Spleen (tissue), 11 donors: ENCODE results near the gene IPO4. TPM values are rescaled to one million over a fixed set of nuclear protein-coding genes. Genes with fewer than 3 reads are reported as not detected.

Experiments used
- DNase-seq: peaks from one replicate; pipeline ENCODE4 v3.0.0-alpha.2; 2020
- H3K27ac ChIP-seq, 8 donors: fragments of 200-600 bp; sonication (generic) in 7 of 8; 1 replicate in 4 of 8; 2 replicates in 4 of 8; pipeline versions ENCODE4 v1.5.0 to v1.8.0; 2016 to 2021; ENCODE audit warnings: inconsistent platforms in 4 of 8, mild to moderate bottlenecking in 4 of 8, moderate library complexity in 1 of 8
- H3K27me3 ChIP-seq, 7 donors: fragments of 200-600 bp; sonication (generic) in 6 of 7; replicated peaks in 1 of 7; 1 replicate in 4 of 7; 2 replicates in 3 of 7; pipeline versions ENCODE4 v1.5.0 to v1.8.0; 2016 to 2021; ENCODE audit warnings: inconsistent platforms in 3 of 7, mild to moderate bottlenecking in 1 of 7
- H3K36me3 ChIP-seq, 6 donors: fragments of 200-600 bp; sonication (generic) in 5 of 6; 1 replicate in 4 of 6; 2 replicates in 2 of 6; pipeline versions ENCODE4 v1.5.0 to v1.8.0; 2016 to 2021; ENCODE audit warnings: inconsistent platforms in 2 of 6
- H3K4me1 ChIP-seq, 6 donors: fragments of 200-600 bp; sonication (generic) in 5 of 6; 1 replicate in 3 of 6; 2 replicates in 3 of 6; pipeline versions ENCODE4 v1.5.0 to v1.8.0; 2016 to 2021; ENCODE audit warnings: inconsistent platforms in 3 of 6
- H3K4me3 ChIP-seq, 8 donors: fragments of 200-600 bp; sonication (generic) in 7 of 8; 1 replicate in 4 of 8; 2 replicates in 4 of 8; pipeline versions ENCODE4 v1.5.0 to v1.8.0; 2016 to 2021; ENCODE audit warnings: inconsistent platforms in 4 of 8, mild to moderate bottlenecking in 4 of 8, moderate library complexity in 2 of 8
- H3K9me3 ChIP-seq, 8 donors: fragments of 200-600 bp; sonication (generic) in 7 of 8; 1 replicate in 4 of 8; 2 replicates in 4 of 8; pipeline versions ENCODE4 v1.5.0 to v1.8.0; 2016 to 2021; ENCODE audit warnings: inconsistent platforms in 4 of 8
- POLR2A ChIP-seq, 3 donors: fragments of 450-650 bp; IDR thresholded peaks; one replicate each; pipeline ENCODE4 v1.5.1; 2017; ENCODE audit warnings: antibody characterized with exemption in 3 of 3, mild to moderate bottlenecking in 1 of 3
- POLR2AphosphoS5 ChIP-seq, 3 donors: sonication (generic); formaldehyde crosslinking; IDR thresholded peaks; one replicate each; pipeline ENCODE4 v1.5.1; 2017; ENCODE audit warnings: antibody characterized with exemption in 3 of 3
- WGBS, 5 donors: extraction: QIAGEN DNeasy Blood & Tissue Kit in 3 of 5; methylation state at CpG; one replicate each; pipeline versions ENCODE4 v1.1.5 to v1.1.7; 2013 to 2018; 5-methylcytosine and 5-hydroxymethylcytosine counted together
- intact Hi-C: fragments of 100-400 bp; cut with DNase I; formaldehyde crosslinking; loops from one replicate; pipeline ENCODE4 v1.15.0; 2023; ENCODE audit warnings: low total_unique reads
- polyA plus RNA-seq, 3 donors: library from polyadenylated mRNA; stranded (reverse); fragments of 200-250 nt; gene quantifications; one replicate each; pipeline ENCODE4 v1.2.1, GENCODE V29; 2013
- total RNA-seq, 7 donors: library from RNA; depleted of rRNA in 3 of 7; stranded (reverse); fragments of >200 nt in 3 of 7; fragmentation: NEBNext Ultra II Directional in 4 of 7; extraction: Animal tissue kit (Norgen Biotek cat#: 25700) in 4 of 7; gene quantifications; one replicate each; pipeline versions ENCODE4 v1.1.0 to v1.2.1, GENCODE V29; 2016 to 2021
- TF ChIP-seq, protein P1 (sequence below), 11 experiments: fragments of 200-600 bp in 7 of 11; fragments of 450-650 bp in 4 of 11; sonication (generic) in 4 of 11; IDR thresholded peaks in 8 of 11; conservative IDR thresholded peaks in 3 of 11; 1 replicate in 7 of 11; 2 replicates in 4 of 11; pipeline versions ENCODE4 v1.4.0 to v1.8.0; 2016 to 2021; ENCODE audit warnings: antibody characterized with exemption in 11 of 11, inconsistent platforms in 4 of 11, mild to moderate bottlenecking in 1 of 11
- donor health status: healthy with polysubstance abuse.
- donor health status: DM: no; HTN: no; CAD: no; lungs with moderate emphysema.
- donor health status: DM: no; HTN: no; CAD: no.
- donor health status: Bipolar disorder and iron deficiency.
- donor health status: healthy.
- donor health status: DM: no; HTN: no; CAD: no.
- donor health status: DM: yes; HTN: yes; CAD: no.

Gene IPO4
- total and polyA plus RNA-seq, 10 donors, result 10.0 to 49.7 (median 21.5) TPM

DNA sequence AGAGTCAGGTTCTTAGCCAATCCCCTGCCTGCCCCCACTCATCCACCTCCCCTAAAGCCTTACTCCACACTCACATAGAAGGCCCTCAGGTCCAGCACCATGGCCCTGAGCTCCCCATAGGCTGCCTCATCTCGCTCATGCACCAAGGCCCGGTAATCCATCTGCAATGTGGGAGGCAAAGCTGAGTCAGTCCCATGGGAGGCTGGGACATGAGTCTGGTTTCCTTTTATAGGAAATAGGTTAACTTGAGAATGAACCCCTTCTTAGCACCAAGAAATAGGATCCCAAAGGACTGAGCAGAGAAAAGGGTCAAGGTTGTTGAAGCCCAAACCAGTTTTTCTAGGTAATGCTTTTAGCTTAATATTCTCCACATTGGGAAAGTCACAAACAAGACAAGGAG is 45.1 kb downstream of the IPO4 start:
- H3K4me1 ChIP-seq, result peaks cover 45 to 83% (median 65%) of the 10 kb centered on the region in 6 donors
- peak overlapping the region in 3 of 8 donors; percentile 6 to 99 (median 94) for H3K27ac ChIP-seq
- H3K9me3 ChIP-seq, result no peaks in the 10 kb centered on the region
- 74 to 93% (median 84%) methylated on average over 2 of the region's 2 CpGs for WGBS, 5 donors
- DNase-seq, result peak; percentile 36
- no peak overlapping the region for H3K4me3 ChIP-seq
- no peaks in the 10 kb centered on the region for H3K27me3 ChIP-seq
- no peak for TF ChIP-seq POLR2A (IDR thresholded peaks at IDR 0.05)
- intact Hi-C loops, result no loop called here
- H3K36me3 ChIP-seq, result peaks cover under 1 to 54% (median 28%) of the 10 kb centered on the region in 6 donors

DNA sequence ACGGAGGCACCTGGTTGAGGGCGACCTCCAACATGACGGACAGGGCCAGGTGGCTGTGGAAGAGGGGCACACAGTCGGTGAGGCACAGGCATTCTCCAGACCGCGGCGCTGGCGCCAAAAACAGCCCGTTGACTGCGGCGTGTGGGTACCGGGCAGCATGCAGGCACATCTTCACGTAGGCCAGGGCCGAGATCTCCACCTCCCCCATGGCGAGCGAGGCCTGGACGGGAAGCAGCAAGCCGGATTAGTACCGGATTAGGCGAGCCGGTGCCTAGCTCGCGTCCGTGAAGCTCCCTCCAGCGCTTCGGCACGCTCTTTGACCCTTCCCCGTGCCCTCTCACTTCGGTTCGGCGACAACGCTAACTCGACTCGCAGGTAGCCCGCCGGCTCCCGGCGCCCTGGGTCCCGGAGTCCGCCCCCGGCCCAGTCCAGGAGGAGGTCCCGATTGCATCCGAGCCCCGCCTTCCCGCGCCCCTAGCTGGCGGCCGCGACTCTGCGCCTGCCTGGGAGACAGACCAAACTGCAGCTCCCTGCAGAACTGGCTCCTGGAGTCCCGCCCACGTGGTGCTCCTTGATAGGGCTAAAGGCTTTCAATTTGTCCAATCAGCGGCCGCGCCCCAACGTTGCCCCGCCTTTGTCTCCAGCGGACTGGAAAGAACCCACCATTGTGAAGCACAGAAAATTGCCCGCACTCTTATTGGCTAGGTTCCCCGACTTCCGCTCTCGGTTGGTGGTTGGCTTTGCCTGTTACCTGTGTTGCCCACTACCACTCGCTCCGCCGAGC is 47.3 kb downstream of the IPO4 start, which contains the start of gene EMC9:
Gene EMC9, minus strand, starts transcription at position 495 of the 784 bp plus-strand sequence. Its CDS starts 287 bp downstream, at position 208.
- no peaks in the 10 kb centered on the region for H3K27me3 ChIP-seq
- TF ChIP-seq POLR2A (IDR thresholded peaks at IDR 0.05), result peak in 2 of 3 donors; percentile 33 to 74
- TF ChIP-seq, protein P1, sequence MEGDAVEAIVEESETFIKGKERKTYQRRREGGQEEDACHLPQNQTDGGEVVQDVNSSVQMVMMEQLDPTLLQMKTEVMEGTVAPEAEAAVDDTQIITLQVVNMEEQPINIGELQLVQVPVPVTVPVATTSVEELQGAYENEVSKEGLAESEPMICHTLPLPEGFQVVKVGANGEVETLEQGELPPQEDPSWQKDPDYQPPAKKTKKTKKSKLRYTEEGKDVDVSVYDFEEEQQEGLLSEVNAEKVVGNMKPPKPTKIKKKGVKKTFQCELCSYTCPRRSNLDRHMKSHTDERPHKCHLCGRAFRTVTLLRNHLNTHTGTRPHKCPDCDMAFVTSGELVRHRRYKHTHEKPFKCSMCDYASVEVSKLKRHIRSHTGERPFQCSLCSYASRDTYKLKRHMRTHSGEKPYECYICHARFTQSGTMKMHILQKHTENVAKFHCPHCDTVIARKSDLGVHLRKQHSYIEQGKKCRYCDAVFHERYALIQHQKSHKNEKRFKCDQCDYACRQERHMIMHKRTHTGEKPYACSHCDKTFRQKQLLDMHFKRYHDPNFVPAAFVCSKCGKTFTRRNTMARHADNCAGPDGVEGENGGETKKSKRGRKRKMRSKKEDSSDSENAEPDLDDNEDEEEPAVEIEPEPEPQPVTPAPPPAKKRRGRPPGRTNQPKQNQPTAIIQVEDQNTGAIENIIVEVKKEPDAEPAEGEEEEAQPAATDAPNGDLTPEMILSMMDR (IDR thresholded peaks at IDR 0.05 in 8 of 11, conservative IDR thresholded peaks at IDR 0.05 in 3 of 11), result peak; percentile 76 to 94 (median 90)
- peak; percentile 94 to 96 (median 95) for TF ChIP-seq POLR2AphosphoS5 (IDR thresholded peaks at IDR 0.05)
- peaks cover 54 to 95% (median 78%) of the 10 kb centered on the region in 6 donors for H3K4me1 ChIP-seq
- H3K36me3 ChIP-seq, result peaks cover 3 to 67% (median 41%) of the 10 kb centered on the region in 6 donors
- 0 to 1% (median 0%) methylated on average over 19 to 65 of the region's 65 CpGs for WGBS, 5 donors
- DNase-seq, result peak; percentile 99
- H3K27ac ChIP-seq, result peak within 1 kb of the TSS; percentile 88 to 97 (median 94)
- no peaks in the 10 kb centered on the region for H3K9me3 ChIP-seq
- peak within 1 kb of the TSS; percentile 63 to 98 (median 86) for H3K4me3 ChIP-seq
- intact Hi-C loops, result no loop called here

DNA sequence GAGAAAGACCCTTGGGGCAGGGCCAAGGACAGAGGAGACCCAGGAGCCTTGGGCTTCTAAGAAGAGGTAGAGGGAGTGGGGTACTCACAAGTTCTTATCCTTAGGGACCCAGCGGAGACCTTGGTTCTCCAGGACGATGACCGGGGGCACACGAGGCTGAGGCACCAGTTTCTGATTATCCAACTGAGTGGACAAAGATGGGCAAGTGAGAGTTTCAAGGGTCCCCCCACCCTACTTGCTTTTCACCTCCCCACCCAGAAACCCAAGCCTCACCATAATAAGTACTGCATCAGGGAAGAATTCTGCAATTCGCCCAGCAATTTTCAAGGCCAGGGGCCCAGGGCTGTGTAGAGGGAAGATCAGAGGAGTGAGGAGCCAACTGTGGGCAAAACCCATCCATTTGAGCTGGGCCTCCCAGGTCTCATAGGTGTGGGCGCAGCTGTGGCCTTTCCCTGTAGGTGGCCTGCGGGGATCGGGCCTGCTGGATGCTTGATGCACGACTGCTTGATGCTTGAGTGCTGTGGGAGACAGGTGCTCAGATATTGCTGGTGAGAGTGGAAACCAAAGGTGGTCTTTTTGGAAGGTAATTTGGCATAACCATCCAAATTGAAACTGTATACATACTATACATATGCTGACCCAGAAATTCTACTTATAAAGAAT is 49.2 kb downstream of the IPO4 start:
- 73 to 89% (median 84%) methylated on average over 9 of the region's 9 CpGs for WGBS, 5 donors
- no peak for TF ChIP-seq POLR2AphosphoS5 (IDR thresholded peaks at IDR 0.05)
- TF ChIP-seq, protein P1 (IDR thresholded peaks at IDR 0.05 in 8 of 11, conservative IDR thresholded peaks at IDR 0.05 in 3 of 11), result no peak
- TF ChIP-seq POLR2A (IDR thresholded peaks at IDR 0.05), result no peak
- Histone ChIP-seq H3K36me3 (peaks cover 3 to 55% (median 36%) of the 10 kb centered on the region in 6 donors), H3K27me3 (no peaks in the 10 kb centered on the region), H3K4me3 (peak overlapping the region in 2 of 8 donors; percentile 88 to 98), H3K9me3 (no peaks in the 10 kb centered on the region), H3K27ac (peak overlapping the region in 5 of 8 donors; percentile 95 to 98 (median 96)), H3K4me1 (peaks cover 42 to 92% (median 67%) of the 10 kb centered on the region in 6 donors)
- DNase-seq, result peak; percentile 78
- intact Hi-C loops, result no loop called here

DNA sequence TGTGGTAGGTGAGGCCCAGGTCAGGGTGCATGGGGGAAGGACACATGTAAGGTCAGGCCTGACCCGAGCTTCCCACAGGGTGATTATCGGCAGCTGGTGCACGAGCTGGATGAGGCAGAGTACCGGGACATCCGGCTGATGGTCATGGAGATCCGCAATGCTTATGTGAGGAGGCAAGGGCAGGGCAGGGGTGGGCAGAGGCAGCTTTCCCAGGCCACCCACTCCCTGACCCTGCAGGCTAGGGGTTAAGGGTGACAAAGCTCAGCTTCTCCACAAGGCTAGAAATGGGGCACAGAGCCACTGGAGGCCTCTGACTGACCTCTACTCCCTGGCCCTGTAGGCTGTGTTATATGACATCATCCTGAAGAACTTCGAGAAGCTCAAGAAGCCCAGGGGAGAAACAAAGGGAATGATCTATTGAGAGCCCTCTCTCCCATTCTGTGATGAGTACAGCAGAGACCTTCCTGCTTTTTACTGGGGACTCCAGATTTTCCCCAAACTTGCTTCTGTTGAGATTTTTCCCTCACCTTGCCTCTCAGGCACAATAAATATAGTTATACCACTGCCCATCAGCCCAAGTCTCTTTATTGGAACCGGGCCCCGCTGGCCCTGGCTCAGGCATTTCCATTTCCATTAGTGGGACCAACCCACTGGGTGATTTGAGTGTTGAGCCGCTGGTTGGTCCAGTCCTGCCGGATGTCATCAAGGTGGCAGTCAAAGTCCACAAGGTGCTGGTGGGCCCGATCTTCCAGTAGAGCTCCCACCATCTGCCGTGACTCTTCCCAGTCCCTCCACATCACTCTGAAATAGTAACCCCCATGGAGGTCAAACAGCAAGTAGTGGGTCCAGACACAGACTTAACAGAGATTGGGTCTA is 50.0 kb downstream of the IPO4 start:
- intact Hi-C loops, result no loop called here
- peak; percentile 76 for DNase-seq
- Histone ChIP-seq H3K27ac (peak overlapping the region in 5 of 8 donors; percentile 9 to 98 (median 96)), H3K4me3 (peak overlapping the region in 1 of 8 donors; percentile 97), H3K36me3 (peaks cover 3 to 47% (median 30%) of the 10 kb centered on the region in 6 donors), H3K27me3 (no peaks in the 10 kb centered on the region), H3K4me1 (peaks cover 41 to 84% (median 64%) of the 10 kb centered on the region in 6 donors), H3K9me3 (no peaks in the 10 kb centered on the region)
- TF ChIP-seq POLR2AphosphoS5 (IDR thresholded peaks at IDR 0.05) (peak in 2 of 3 donors; percentile 30 to 53), POLR2A (IDR thresholded peaks at IDR 0.05) (no peak)
- 78 to 87% (median 84%) methylated on average over 13 of the region's 13 CpGs for WGBS, 5 donors
